ENCODE measurements around the gene KPNB1. TPM values are rescaled to one million over a fixed set of nuclear protein-coding genes. Genes with fewer than 3 reads are reported as not detected.

Gene KPNB1
- total and polyA plus RNA-seq, 2 of the 4 experiments (the other 2 are of a cell fraction): 206 to 1,082 TPM

GRCh38 chr17:47634870-47635269, 14.8 kb upstream of the KPNB1 start:
- POLR2A ChIA-PET (ENCODE audit: unreplicated experiment): no interaction called here
- no peak for DNase-seq

More at GRCh38 chr17:47634870-47635269, 14.8 kb upstream of the KPNB1 start:
- no peak overlapping the region for H3K27ac ChIP-seq (ENCODE audit: insufficient read depth, low read length)
- in situ Hi-C loops (cut with MboI; ENCODE audit: low sequenced_read_pairs): no loop called here
- no peak overlapping the region for H2BK5ac ChIP-seq (ENCODE audit: low read depth, low read length, poor library complexity, severe bottlenecking)
- no peak for ATAC-seq (ENCODE audit: low read depth)
- WGBS, 2 experiments (ENCODE audit: extremely low coverage in 2 of 2, insufficient read length in 1 of 2): no CpG with 5 or more reads among the region's 3 CpGs
- H3K9me3 ChIP-seq (ENCODE audit: control insufficient read depth, insufficient read depth, low read length): no peaks in the 10 kb centered on the region
- H3K9ac ChIP-seq (ENCODE audit: low read depth, low read length): no peak overlapping the region
- TF ChIP-seq RFX5 (IDR thresholded peaks at IDR 0.05; ENCODE audit: low read depth, low read length) (no peak), NFE2L2 (IDR thresholded peaks at IDR 0.05; ENCODE audit: low read depth, low read length) (no peak)
- no peak overlapping the region for H3K4me3 ChIP-seq (ENCODE audit: insufficient read depth, low read depth, low read length)
- H3K27me3 ChIP-seq (ENCODE audit: control insufficient read depth, insufficient read depth, low read length): no peaks in the 10 kb centered on the region
- H4K91ac ChIP-seq (ENCODE audit: insufficient read depth, low read depth, low read length): no peak overlapping the region
- H2BK120ac ChIP-seq (ENCODE audit: low read depth, low read length): no peak overlapping the region
- no peak overlapping the region for H2BK15ac ChIP-seq (ENCODE audit: low read depth, low read length)
- no peak overlapping the region for H2AK5ac ChIP-seq (ENCODE audit: low read depth, low read length)
- no peaks in the 10 kb centered on the region for H4K20me1 ChIP-seq (ENCODE audit: insufficient read depth, low read length)
- dilution Hi-C loops (cut with HindIII; ENCODE audit: low sequenced_read_pairs, unreplicated experiment): no loop called here
- no peak overlapping the region for H2AK9ac ChIP-seq (replicated peaks; ENCODE audit: low read depth, low read length, poor library complexity)
- BruUV-seq (replicated peaks): no TSS peak
- no peak overlapping the region for H3K4ac ChIP-seq (ENCODE audit: low read depth, low read length)
- H2AFZ ChIP-seq (replicated peaks; ENCODE audit: low read length, poor library complexity): no peak overlapping the region
- CTCF ChIA-PET: interaction anchor here (1.6 kb wide), 1 partner anchor 19 kb away, joined by 4 read pairs; no protein-coding TSS in a partner anchor
- no peaks in the 10 kb centered on the region for H3K36me3 ChIP-seq (ENCODE audit: control insufficient read depth, insufficient read depth, low read length)
- H3K9me1 ChIP-seq (ENCODE audit: insufficient read depth, low read length): 0 out of 2 replicates have a peak, but pooled peaks cover 2% of the 10 kb centered on the region
- H4K8ac ChIP-seq (ENCODE audit: low read depth in 2 of 2, low read length in 2 of 2): no peak overlapping the region
- no peak overlapping the region for H3K18ac ChIP-seq (ENCODE audit: low read depth, low read length)
- H4K5ac ChIP-seq (ENCODE audit: low read depth, low read length): no peak overlapping the region
- no peak overlapping the region for H3K23ac ChIP-seq (ENCODE audit: low read depth, low read length)
- no peak overlapping the region for H3K14ac ChIP-seq (replicated peaks; ENCODE audit: low read depth, low read length)
- no peak overlapping the region for H3K56ac ChIP-seq (ENCODE audit: extremely low read depth, insufficient read depth, low read length)
- H2BK20ac ChIP-seq (ENCODE audit: low read depth, low read length): no peak overlapping the region
- no peaks in the 10 kb centered on the region for H3K79me1 ChIP-seq (ENCODE audit: low read depth in 1 of 2, low read length in 2 of 2)
- H3K4me2 ChIP-seq (ENCODE audit: low read depth, low read length): no peak overlapping the region
- intact Hi-C loops (cut with micrococcal nuclease): no loop called here
- no peaks in the 10 kb centered on the region for H3K4me1 ChIP-seq (ENCODE audit: control insufficient read depth, insufficient read depth, low read length)

All from IMR-90 (cell line).